GM12891 (cell line): ENCODE data around the gene RNF10.

ENCODE experiments used
- PAX5 ChIP-seq: IDR thresholded peaks from 2 replicates; pipeline ENCODE4 v1.6.1; 2011; ENCODE audit warnings: low read length, moderate library complexity, mild to moderate bottlenecking; ENCODE audit not compliant: insufficient read depth, severe bottlenecking
- POLR2A ChIP-seq: IDR thresholded peaks from 2 replicates; pipeline ENCODE4 v1.6.1; 2011; ENCODE audit warnings: low read depth, low read length, control low read depth
- POLR2AphosphoS5 ChIP-seq: IDR thresholded peaks from 2 replicates; pipeline ENCODE4 v1.6.1; 2011; ENCODE audit warnings: low read depth, low read length, control low read depth
- SPI1 ChIP-seq: IDR thresholded peaks from 2 replicates; pipeline ENCODE4 v1.6.1; 2011; ENCODE audit warnings: low read depth, low read length, control low read depth
- TAF1 ChIP-seq: IDR thresholded peaks from 2 replicates; pipeline ENCODE4 v1.6.1; 2011; ENCODE audit warnings: low read depth, low read length, control low read depth

GRCh38 chr12:120588948-120589930 is 55.1 kb downstream of the RNF10 start:
- no peak for TF ChIP-seq POLR2A
- TF ChIP-seq POLR2AphosphoS5: no peak
- TF ChIP-seq TAF1: no peak
- no peak for TF ChIP-seq SPI1
- no peak for TF ChIP-seq PAX5
